HFF-Myc (cell line): ENCODE data around the gene ELMO1.

Source experiments
- DNase-seq: peaks from one replicate; pipeline ENCODE4 v3.0.0-alpha.2; 2011; ENCODE audit warnings: low read depth; ENCODE audit errors: extremely low read depth
- H3K4me3 ChIP-seq: replicated peaks from 2 replicates; pipeline ENCODE4 v1.5.1; 2011; ENCODE audit warnings: low read depth, mild to moderate bottlenecking, control low read depth, low read length
- TF ChIP-seq, protein P1 (sequence below): IDR thresholded peaks from 2 replicates; pipeline ENCODE4 v1.5.1; 2012; ENCODE audit warnings: mild to moderate bottlenecking, low read depth, low read length, control low read depth; ENCODE audit errors: missing control alignments

ELMO1 gene

DNA sequence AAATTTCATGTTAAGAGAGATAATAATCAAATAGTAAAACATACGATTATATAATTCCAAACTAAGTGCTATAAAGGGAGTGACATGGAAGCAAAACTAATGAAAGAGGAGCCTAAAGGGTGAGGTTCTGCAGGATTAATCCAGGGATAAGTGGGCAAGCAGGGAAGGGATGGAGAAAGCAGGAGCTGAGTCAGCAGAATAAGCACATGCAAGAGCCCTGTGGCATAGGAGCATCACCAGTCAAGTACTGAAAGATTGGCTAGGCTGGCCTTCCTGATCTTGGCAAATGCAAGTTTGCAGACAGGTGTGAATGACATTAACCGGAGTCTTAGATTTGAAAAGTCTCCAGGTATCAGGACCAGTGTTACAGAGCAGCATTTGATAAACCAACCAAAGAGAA, 336.4 kb downstream of the ELMO1 start:
- DNase-seq = no peak
- TF ChIP-seq, protein P1, sequence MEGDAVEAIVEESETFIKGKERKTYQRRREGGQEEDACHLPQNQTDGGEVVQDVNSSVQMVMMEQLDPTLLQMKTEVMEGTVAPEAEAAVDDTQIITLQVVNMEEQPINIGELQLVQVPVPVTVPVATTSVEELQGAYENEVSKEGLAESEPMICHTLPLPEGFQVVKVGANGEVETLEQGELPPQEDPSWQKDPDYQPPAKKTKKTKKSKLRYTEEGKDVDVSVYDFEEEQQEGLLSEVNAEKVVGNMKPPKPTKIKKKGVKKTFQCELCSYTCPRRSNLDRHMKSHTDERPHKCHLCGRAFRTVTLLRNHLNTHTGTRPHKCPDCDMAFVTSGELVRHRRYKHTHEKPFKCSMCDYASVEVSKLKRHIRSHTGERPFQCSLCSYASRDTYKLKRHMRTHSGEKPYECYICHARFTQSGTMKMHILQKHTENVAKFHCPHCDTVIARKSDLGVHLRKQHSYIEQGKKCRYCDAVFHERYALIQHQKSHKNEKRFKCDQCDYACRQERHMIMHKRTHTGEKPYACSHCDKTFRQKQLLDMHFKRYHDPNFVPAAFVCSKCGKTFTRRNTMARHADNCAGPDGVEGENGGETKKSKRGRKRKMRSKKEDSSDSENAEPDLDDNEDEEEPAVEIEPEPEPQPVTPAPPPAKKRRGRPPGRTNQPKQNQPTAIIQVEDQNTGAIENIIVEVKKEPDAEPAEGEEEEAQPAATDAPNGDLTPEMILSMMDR = no peak
- H3K4me3 ChIP-seq = no peak overlapping the region

DNA sequence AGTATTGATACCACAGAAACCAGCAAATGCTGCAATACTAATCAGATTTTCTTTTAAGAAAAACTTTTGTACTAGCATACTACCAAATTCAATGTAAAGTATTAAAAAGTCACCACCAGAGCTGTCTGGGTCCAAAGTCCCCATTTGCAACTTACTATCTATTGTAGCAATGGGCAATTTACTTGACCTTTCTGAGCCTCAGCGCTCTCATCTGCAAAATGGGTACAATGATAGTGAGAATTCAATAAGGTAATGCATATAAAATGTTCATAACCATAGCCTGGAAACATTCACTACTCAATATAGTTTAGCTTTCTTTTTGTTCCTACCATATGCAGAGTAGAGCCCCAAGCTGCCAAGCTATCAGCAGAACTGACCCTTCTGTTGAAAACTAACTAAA, 337.2 kb downstream of the ELMO1 start:
- TF ChIP-seq, protein P1 = no peak
- no peak overlapping the region for H3K4me3 ChIP-seq

DNA sequence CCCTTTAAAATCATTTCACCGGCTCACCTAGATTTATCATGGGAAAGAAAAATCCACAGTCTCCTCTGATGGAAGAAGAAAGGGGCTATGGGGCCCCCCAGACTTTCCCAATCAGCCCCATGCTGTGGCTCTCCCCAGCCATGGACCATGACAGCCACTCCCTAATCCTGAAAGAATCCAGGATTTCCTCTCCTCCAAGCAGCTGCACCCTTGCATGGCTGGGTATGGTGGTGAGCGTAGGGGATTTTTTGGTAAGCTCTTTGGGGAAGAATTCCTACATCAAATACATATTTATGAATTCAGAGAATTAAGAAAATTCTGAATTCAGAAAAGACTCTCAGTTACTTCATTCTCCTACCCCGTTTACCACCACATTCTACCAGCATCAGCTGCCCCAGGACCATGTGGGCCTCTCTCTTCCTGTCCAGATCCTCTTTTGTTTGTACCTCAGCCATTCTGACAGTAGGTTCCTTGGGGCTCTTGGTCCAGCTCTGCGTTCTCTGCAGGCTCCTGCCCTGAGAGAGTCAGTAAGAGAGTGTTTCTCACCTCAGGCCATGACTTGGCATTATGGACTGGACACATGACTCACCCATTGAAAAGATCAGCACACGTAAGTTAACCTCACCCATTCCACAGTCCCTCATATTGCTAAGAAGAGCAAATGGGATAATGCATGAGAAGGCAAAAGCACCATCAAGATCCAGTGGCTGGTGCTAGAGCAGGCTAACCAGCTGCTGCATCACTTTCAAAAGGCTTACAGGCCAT, 337.8 kb downstream of the ELMO1 start:
- DNase-seq = no peak
- no peak overlapping the region for H3K4me3 ChIP-seq
- TF ChIP-seq, protein P1 = no peak

More for the DNA sequence above, 337.2 kb downstream of the ELMO1 start:
- no peak for DNase-seq

DNA sequence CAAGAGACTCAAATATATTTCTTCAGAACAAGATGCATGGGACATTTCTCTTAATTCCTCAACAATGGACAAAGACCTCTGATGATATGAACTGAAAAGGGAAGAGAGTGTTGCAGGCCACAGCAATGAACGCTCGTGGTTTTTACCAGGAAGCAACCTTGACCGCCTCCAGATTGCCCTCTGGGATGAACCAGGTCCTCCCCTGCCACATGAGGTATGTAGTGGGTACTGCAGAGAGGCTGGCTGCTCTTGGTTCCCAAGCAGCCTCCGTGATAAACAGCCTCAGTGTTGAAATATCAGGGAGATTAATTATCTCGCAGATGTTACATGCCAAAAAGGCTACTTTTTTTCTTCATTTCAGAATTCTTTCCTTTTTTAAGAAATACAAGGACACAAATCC, 338.8 kb downstream of the ELMO1 start:
- TF ChIP-seq, protein P1 = no peak
- DNase-seq = no peak
- H3K4me3 ChIP-seq = no peak overlapping the region

DNA sequence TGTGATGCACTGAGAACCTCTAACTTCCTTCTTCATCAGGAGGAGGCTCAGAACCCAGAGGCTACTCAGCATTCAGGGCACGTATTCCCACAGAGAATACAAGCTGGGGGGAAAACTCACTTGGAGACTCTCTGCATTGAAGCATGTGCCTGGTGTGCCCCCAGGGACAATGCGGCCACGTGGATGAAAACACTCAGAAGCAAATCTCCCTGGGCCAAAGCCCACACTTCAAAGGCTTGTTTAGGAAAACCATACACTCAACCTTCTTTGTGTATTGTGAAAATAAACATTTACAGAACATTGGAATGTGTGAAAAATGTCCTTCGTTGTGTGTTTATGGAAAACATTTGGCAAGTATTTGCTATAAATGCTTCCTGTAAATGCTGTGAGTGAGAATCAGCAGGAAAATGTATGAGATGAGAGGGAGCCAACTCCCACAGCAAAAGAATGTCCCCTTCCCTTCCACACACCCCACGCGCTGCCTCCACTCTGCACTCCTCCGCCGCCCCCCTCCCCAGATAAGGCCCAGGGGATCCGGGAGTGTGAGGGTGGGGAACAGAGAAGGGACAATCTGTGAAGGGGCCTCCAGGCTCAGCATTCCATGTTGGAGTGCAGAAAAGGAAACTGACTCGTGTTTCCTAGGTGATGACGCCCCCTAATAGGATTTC, 339.5 kb downstream of the ELMO1 start:
- DNase-seq = no peak
- H3K4me3 ChIP-seq = no peak overlapping the region
- TF ChIP-seq, protein P1 = no peak

DNA sequence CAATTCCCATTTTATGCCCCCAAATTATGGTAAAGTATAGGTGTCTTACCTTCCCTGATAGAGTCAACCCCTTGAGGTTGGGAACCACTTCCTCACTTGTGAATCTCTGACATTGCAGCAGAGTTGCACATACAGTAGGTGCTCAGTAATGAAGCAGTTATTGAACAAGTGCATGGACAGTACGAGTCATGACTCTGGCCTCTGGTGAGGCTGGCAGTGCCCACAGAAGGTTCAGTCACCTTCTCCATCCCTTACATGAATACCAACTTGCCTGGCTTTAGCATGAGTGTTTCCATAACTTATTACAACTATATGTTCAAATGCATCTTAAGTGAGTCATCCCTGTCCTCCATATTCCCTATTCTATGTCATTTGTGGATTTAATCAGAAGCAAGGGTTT, 340.0 kb downstream of the ELMO1 start:
- no peak for DNase-seq
- TF ChIP-seq, protein P1 = no peak
- no peak overlapping the region for H3K4me3 ChIP-seq
